PC-9 (cell line): ENCODE measurements around the gene NUBP2. TPM values are rescaled to one million over a fixed set of nuclear protein-coding genes. Genes with fewer than 3 reads are reported as not detected.
"Not testable (repeated sequence)": the region's sequence is repeated elsewhere in the genome, so short reads cannot be mapped to it uniquely, and the experiment has no call there.

Source experiments
- BruUV-seq: library from RNA; stranded (reverse); fragments of 400-500 nt; replicated peaks from 2 replicates; lab custom pipeline; 2021; lab: Mats Ljungman, UMichigan
- CTCF ChIA-PET: fragments of 300-600 bp; sonication (Branson Sonifier 250); formaldehyde crosslinking; loops from one replicate; lab custom pipeline; 2022; ENCODE audit warnings: antibody characterized with exemption; lab: Charles Lee
- POLR2A ChIA-PET: fragments of 300-600 bp; sonication (Branson Sonifier 250); formaldehyde crosslinking; loops from one replicate; lab custom pipeline; 2022; ENCODE audit warnings: antibody characterized with exemption; ENCODE audit not compliant: unreplicated experiment; lab: Charles Lee
- DNase-seq, 2 experiments: peaks; one replicate each; pipeline versions ENCODE4 v3.0.0 to v3.0.0-alpha.2; 2015 to 2022; ENCODE audit warnings: mixed read lengths in 1 of 2
- H2AFZ ChIP-seq: fragments of 200-600 bp; sonication (generic); 2 replicates; pipeline ENCODE4 v1.8.1; 2017; ENCODE audit warnings: antibody characterized with exemption
- H3F3A ChIP-seq: fragments of 200-600 bp; sonication (generic); 2 replicates; pipeline ENCODE4 v1.8.1; 2017; ENCODE audit warnings: antibody characterized with exemption, mild to moderate bottlenecking, low read depth; ENCODE audit not compliant: insufficient read depth
- H3K27ac ChIP-seq: fragments of 200-600 bp; sonication (generic); 2 replicates; pipeline ENCODE4 v1.6.1; 2016; ENCODE audit warnings: mixed run types
- H3K27me3 ChIP-seq: fragments of 200-600 bp; sonication (generic); 2 replicates; pipeline ENCODE4 v1.6.1; 2016; ENCODE audit warnings: low read depth, mixed run types; ENCODE audit not compliant: insufficient read depth
- H3K36me3 ChIP-seq: fragments of 200-600 bp; sonication (generic); 2 replicates; pipeline ENCODE4 v1.6.1; 2016; ENCODE audit warnings: low read depth, mixed run types
- H3K4me1 ChIP-seq: fragments of 200-600 bp; sonication (generic); replicated peaks from 2 replicates; pipeline ENCODE4 v1.6.1; 2016; ENCODE audit warnings: mixed run types; ENCODE audit not compliant: insufficient read depth
- H3K4me2 ChIP-seq: fragments of 200-600 bp; sonication (generic); 2 replicates; pipeline ENCODE4 v1.6.1; 2017; ENCODE audit warnings: mixed run types
- H3K4me3 ChIP-seq: fragments of 200-600 bp; sonication (generic); 2 replicates; pipeline ENCODE4 v1.6.1; 2016; ENCODE audit warnings: mixed run types
- H3K79me2 ChIP-seq: fragments of 200-600 bp; sonication (generic); 2 replicates; pipeline ENCODE4 v1.6.1; 2017; ENCODE audit warnings: low read depth, mixed run types
- H3K9me2 ChIP-seq: fragments of 200-600 bp; sonication (generic); 2 replicates; pipeline ENCODE4 v1.8.1; 2017; ENCODE audit warnings: mild to moderate bottlenecking; ENCODE audit not compliant: insufficient read depth
- H3K9me3 ChIP-seq: fragments of 200-600 bp; sonication (generic); 2 replicates; pipeline ENCODE4 v1.8.1; 2016; ENCODE audit warnings: low read depth; ENCODE audit not compliant: insufficient read depth
- H4K20me1 ChIP-seq: fragments of 200-600 bp; sonication (generic); 2 replicates; pipeline ENCODE4 v1.8.1; 2017; ENCODE audit not compliant: insufficient read depth
- CTCF ChIP-seq: fragments of 200-600 bp; sonication (generic); conservative IDR thresholded peaks from 2 replicates; pipeline ENCODE4 v1.6.1; 2017; ENCODE audit warnings: mixed run types, antibody characterized with exemption, mild to moderate bottlenecking, moderate library complexity
- EZH2 ChIP-seq: fragments of 200-600 bp; sonication (generic); IDR thresholded peaks from 2 replicates; pipeline ENCODE4 v1.8.0; 2017; ENCODE audit warnings: antibody characterized with exemption, low read depth
- intact Hi-C: fragments of 100-400 bp; cut with micrococcal nuclease; formaldehyde crosslinking; loops from one replicate; pipeline ENCODE4 v1.10.0; 2022; ENCODE audit not compliant: unreplicated experiment
- total RNA-seq: library from RNA; stranded (reverse); gene quantifications from 2 replicates; pipeline ENCODE4 v1.2.3, GENCODE V29; 2021

NUBP2 gene
- total RNA-seq, 1 experiment from 2014 or later, result 80.0 TPM

- no peak overlapping the region for H3K4me2 ChIP-seq
- TF ChIP-seq CTCF (no peak), EZH2 (no peak)
- H3K4me1 ChIP-seq, result no peaks in the 10 kb centered on the region
- no peak for DNase-seq
- intact Hi-C loops, result no loop called here
- peaks cover 5% of the 10 kb centered on the region; the same call in 1 of the 2 replicates for H3K9me3 ChIP-seq
- no peaks in the 10 kb centered on the region for H3F3A ChIP-seq
- BruUV-seq, result no TSS peak
- no peaks in the 10 kb centered on the region for H4K20me1 ChIP-seq
- CTCF ChIA-PET, result no interaction called here
- H3K9me2 ChIP-seq, result no peaks in the 10 kb centered on the region
- no peaks in the 10 kb centered on the region for H3K79me2 ChIP-seq
- H3K27ac ChIP-seq, result no peak overlapping the region
- H3K27me3 ChIP-seq, result no peaks in the 10 kb centered on the region
- no peak overlapping the region for H2AFZ ChIP-seq
- no peaks in the 10 kb centered on the region for H3K36me3 ChIP-seq
- POLR2A ChIA-PET, result no interaction called here
- no peak overlapping the region for H3K4me3 ChIP-seq
These were observed 11.6 kb downstream of the NUBP2 start for GRCh38 chr16:1794221-1794871.

GRCh38 chr16:1794908-1795666, 12.3 kb downstream of the NUBP2 start:
- Histone ChIP-seq H3K9me3 (peaks cover 5% of the 10 kb centered on the region; the same call in 1 of the 2 replicates), H3K79me2 (no peaks in the 10 kb centered on the region), H3K4me2 (no peak overlapping the region), H3F3A (no peaks in the 10 kb centered on the region), H3K4me3 (no peak overlapping the region), H3K27me3 (no peaks in the 10 kb centered on the region), H2AFZ (no peak overlapping the region), H3K27ac (no peak overlapping the region), H3K36me3 (no peaks in the 10 kb centered on the region), H3K9me2 (no peaks in the 10 kb centered on the region), H4K20me1 (no peaks in the 10 kb centered on the region), H3K4me1 (no peaks in the 10 kb centered on the region)
- TF ChIP-seq EZH2, result no peak
- no peak for TF ChIP-seq CTCF
- no TSS peak for BruUV-seq
- ChIA-PET POLR2A (no interaction called here), CTCF (no interaction called here)
- DNase-seq, result no peak
- intact Hi-C loops, result no loop called here

GRCh38 chr16:1799263-1799662, 16.5 kb downstream of the NUBP2 start:
- CTCF ChIA-PET, result interaction anchor here (0.6 kb wide), 1 partner anchor 13 kb away, joined by 9 read pairs; no protein-coding TSS in a partner anchor
- H3K79me2 ChIP-seq, H3K27ac ChIP-seq, H3K27me3 ChIP-seq, H3K36me3 ChIP-seq, intact Hi-C loops, H4K20me1 ChIP-seq, BruUV-seq, POLR2A ChIA-PET, H3F3A ChIP-seq, H3K4me1 ChIP-seq, H3K9me2 ChIP-seq, DNase-seq, H3K4me3 ChIP-seq, H3K4me2 ChIP-seq, H3K9me3 ChIP-seq, H2AFZ ChIP-seq: not testable (repeated sequence)
